Tibial nerve (tissue), 4 donors: ENCODE measurements around the gene GRM1. TPM values are rescaled to one million over a fixed set of nuclear protein-coding genes. Genes with fewer than 3 reads are reported as not detected.

Experiments
- DNase-seq, 2 donors: peaks; one replicate each; pipeline ENCODE4 v3.0.0-alpha.2; 2019; ENCODE audit warnings: low spot score in 2 of 2
- H3K27ac ChIP-seq, 4 donors: fragments of 200-600 bp; sonication (generic) in 3 of 4; one replicate each; pipeline ENCODE4 v1.5.1; 2017 to 2019; ENCODE audit warnings: mild to moderate bottlenecking in 1 of 4
- H3K27me3 ChIP-seq, 2 donors: fragments of 200-600 bp; sonication (generic) in 1 of 2; one replicate each; pipeline versions ENCODE4 v1.5.1 to v1.6.0; 2017 to 2019
- H3K36me3 ChIP-seq, 3 donors: fragments of 200-600 bp; sonication (generic); one replicate each; pipeline ENCODE4 v1.5.1; 2018 to 2019
- H3K4me1 ChIP-seq, 4 donors: fragments of 200-600 bp; sonication (generic) in 3 of 4; one replicate each; pipeline ENCODE4 v1.5.1; 2017 to 2019
- H3K4me3 ChIP-seq, 4 donors: fragments of 200-600 bp; sonication (generic) in 3 of 4; one replicate each; pipeline ENCODE4 v1.5.1; 2017 to 2019; ENCODE audit warnings: mild to moderate bottlenecking in 1 of 4, moderate library complexity in 1 of 4
- H3K9me3 ChIP-seq, 4 donors: fragments of 200-600 bp; sonication (generic) in 3 of 4; one replicate each; pipeline ENCODE4 v1.5.1; 2017 to 2019
- CTCF ChIP-seq, 5 experiments: fragments of 200-600 bp in 3 of 5; fragments of 450-650 bp in 2 of 5; sonication (generic) in 3 of 5; IDR thresholded peaks; one replicate each; pipeline ENCODE4 v1.5.1; 2016 to 2019; ENCODE audit warnings: antibody characterized with exemption in 5 of 5, mild to moderate bottlenecking in 3 of 5, moderate library complexity in 2 of 5
- EP300 ChIP-seq, 2 donors: sonication (generic); formaldehyde crosslinking; IDR thresholded peaks; one replicate each; pipeline ENCODE4 v1.6.1; 2017; ENCODE audit warnings: antibody characterized with exemption in 2 of 2, mild to moderate bottlenecking in 1 of 2
- POLR2A ChIP-seq, 2 donors: fragments of 450-650 bp; IDR thresholded peaks; one replicate each; pipeline ENCODE4 v1.6.1; 2017; ENCODE audit warnings: antibody characterized with exemption in 2 of 2, mild to moderate bottlenecking in 2 of 2, moderate library complexity in 2 of 2
- WGBS, 2 donors: methylation state at CpG; one replicate each; pipeline ENCODE4 v1.1.5; 2018; 5-methylcytosine and 5-hydroxymethylcytosine counted together
- total RNA-seq, 4 donors: library from RNA; depleted of rRNA; stranded (reverse); fragments of >200 nt; gene quantifications; one replicate each; pipeline ENCODE4 v1.1.0, GENCODE V29; 2016

The GRM1 gene
- total RNA-seq, 4 donors from 2014 or later: 0.30 to 0.63 (median 0.44) TPM; not detected in 1

GRCh38 chr6:146420255-146420654 lies 391.4 kb downstream of the GRM1 start:
- H3K9me3 ChIP-seq: no peaks in the 10 kb centered on the region
- 78 to 83% methylated on average over 3 of the region's 3 CpGs for WGBS, 2 donors
- no peak overlapping the region for H3K4me3 ChIP-seq
- H3K36me3 ChIP-seq: no peaks in the 10 kb centered on the region
- H3K27me3 ChIP-seq: no peaks in the 10 kb centered on the region
- TF ChIP-seq CTCF (IDR thresholded peaks at IDR 0.05): no peak
- TF ChIP-seq EP300 (IDR thresholded peaks at IDR 0.05): no peak
- TF ChIP-seq POLR2A (IDR thresholded peaks at IDR 0.05): no peak
- no peak overlapping the region for H3K27ac ChIP-seq
- no peaks in the 10 kb centered on the region for H3K4me1 ChIP-seq
- DNase-seq: no peak

GRCh38 chr6:146422789-146423375 lies 394.0 kb downstream of the GRM1 start:
- DNase-seq: no peak
- no peaks in the 10 kb centered on the region for H3K9me3 ChIP-seq
- H3K27ac ChIP-seq: no peak overlapping the region
- H3K4me1 ChIP-seq: no peaks in the 10 kb centered on the region
- H3K27me3 ChIP-seq: no peaks in the 10 kb centered on the region
- WGBS, 2 donors: 96 to 98% methylated on average over 1 of the region's 1 CpG
- no peak overlapping the region for H3K4me3 ChIP-seq
- TF ChIP-seq POLR2A (IDR thresholded peaks at IDR 0.05) (no peak), EP300 (IDR thresholded peaks at IDR 0.05) (no peak), CTCF (IDR thresholded peaks at IDR 0.05) (no peak)
- no peaks in the 10 kb centered on the region for H3K36me3 ChIP-seq

GRCh38 chr6:146423452-146423851 lies 394.6 kb downstream of the GRM1 start:
- 56 to 63% methylated on average over 6 of the region's 6 CpGs for WGBS, 2 donors
- Histone ChIP-seq H3K27ac (no peak overlapping the region), H3K9me3 (no peaks in the 10 kb centered on the region), H3K27me3 (no peaks in the 10 kb centered on the region), H3K4me3 (no peak overlapping the region), H3K4me1 (no peaks in the 10 kb centered on the region), H3K36me3 (no peaks in the 10 kb centered on the region)
- TF ChIP-seq EP300 (IDR thresholded peaks at IDR 0.05): no peak
- no peak for TF ChIP-seq POLR2A (IDR thresholded peaks at IDR 0.05)
- no peak for TF ChIP-seq CTCF (IDR thresholded peaks at IDR 0.05)
- no peak for DNase-seq

- TF ChIP-seq CTCF (IDR thresholded peaks at IDR 0.05) (no peak), EP300 (IDR thresholded peaks at IDR 0.05) (no peak), POLR2A (IDR thresholded peaks at IDR 0.05) (no peak)
- no peaks in the 10 kb centered on the region for H3K4me1 ChIP-seq
- H3K27me3 ChIP-seq: no peaks in the 10 kb centered on the region
- H3K9me3 ChIP-seq: no peaks in the 10 kb centered on the region
- no peaks in the 10 kb centered on the region for H3K36me3 ChIP-seq
- H3K4me3 ChIP-seq: no peak overlapping the region
- no peak for DNase-seq
- no peak overlapping the region for H3K27ac ChIP-seq
- 65 to 72% methylated on average over 7 of the region's 7 CpGs for WGBS, 2 donors
Measured at GRCh38 chr6:146426516-146426915, 397.7 kb downstream of the GRM1 start.

- H3K9me3 ChIP-seq: no peaks in the 10 kb centered on the region
- WGBS, 2 donors: 75 to 86% methylated on average over 4 of the region's 4 CpGs
- H3K27me3 ChIP-seq: no peaks in the 10 kb centered on the region
- TF ChIP-seq CTCF (IDR thresholded peaks at IDR 0.05) (no peak), EP300 (IDR thresholded peaks at IDR 0.05) (no peak), POLR2A (IDR thresholded peaks at IDR 0.05) (no peak)
- no peak overlapping the region for H3K4me3 ChIP-seq
- no peak for DNase-seq
- peaks cover 0 to 10% (median 0%) of the 10 kb centered on the region in 4 donors for H3K4me1 ChIP-seq
- no peaks in the 10 kb centered on the region for H3K36me3 ChIP-seq
- no peak overlapping the region for H3K27ac ChIP-seq
Measured at GRCh38 chr6:146429831-146430230, 401.0 kb downstream of the GRM1 start.
